DMS114 treated with DMSO at 0.1 percent for 48 hours (cell line): ENCODE data around the gene GEMIN7.

Experiments
- DNase-seq: peaks from one replicate; lab custom pipeline; 2025; ENCODE audit not compliant: unreplicated experiment; lab: John Stamatoyannopoulos, UW

The GEMIN7 gene

GRCh38 chr19:45125975-45126493 is 47.0 kb downstream of the GEMIN7 start:
- DNase-seq: no peak

- DNase-seq: no peak
These were observed 47.6 kb downstream of the GEMIN7 start for GRCh38 chr19:45126654-45127053.

DNA sequence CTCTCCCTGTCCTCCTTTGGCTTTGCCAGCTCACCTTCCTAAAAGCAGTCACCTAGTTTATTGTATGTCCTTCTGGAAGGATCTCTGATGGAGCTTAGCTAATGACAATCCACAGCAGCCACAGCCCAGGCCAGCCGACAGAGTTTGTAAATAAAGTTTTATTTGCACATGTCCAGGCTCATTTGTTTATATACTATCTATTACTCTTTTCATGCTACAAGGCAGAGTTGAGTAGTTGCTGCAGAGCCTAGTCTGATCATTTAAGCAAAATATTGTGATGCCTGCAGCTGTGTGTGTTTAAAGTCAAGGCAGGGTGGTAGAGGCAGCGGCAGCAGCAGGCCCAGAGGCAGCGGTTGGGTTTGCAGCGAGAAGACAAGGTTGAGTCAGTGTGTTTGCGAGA is 49.1 kb downstream of the GEMIN7 start:
- DNase-seq: no peak

DNA sequence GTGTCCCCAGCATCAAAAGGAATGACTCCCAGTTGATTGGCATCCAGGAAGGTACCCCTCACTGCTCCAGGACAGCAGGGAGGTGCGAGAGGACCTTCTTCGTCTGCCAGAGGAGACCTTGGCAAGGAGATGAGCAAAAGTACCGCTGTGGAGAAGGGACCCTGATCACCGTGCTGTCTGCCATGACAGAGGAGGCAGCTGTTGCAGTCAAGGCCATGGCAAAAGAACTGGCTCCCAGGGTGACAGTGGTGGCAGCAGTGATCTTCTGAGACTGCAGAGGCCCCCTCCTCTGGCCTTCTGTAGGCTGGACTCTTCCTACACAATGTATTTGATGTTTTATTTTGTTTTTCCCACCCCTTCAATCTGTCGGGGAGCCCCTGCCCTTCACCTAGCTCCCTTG is 49.7 kb downstream of the GEMIN7 start:
- DNase-seq: no peak

DNA sequence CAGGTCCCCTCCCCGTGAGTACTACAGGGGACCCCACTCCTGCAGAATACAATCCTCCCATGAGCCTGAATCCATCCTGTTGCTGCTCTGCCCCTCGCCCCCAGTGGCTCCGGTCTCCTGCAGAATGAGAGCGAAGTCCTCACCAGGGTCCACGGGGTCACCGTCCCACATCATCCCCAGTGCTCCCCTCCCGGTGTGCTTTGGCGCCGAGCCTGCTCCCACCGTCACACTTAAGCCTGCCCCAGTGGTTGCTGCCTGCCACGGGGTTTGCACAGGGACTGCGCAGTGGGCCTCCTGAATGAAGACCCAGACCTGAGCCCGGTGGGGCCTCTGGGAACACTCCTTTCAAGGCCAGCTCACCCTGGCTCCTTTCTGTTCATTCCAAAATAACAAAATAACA is 51.2 kb downstream of the GEMIN7 start:
- DNase-seq: no peak

GRCh38 chr19:45130888-45131615 is 52.0 kb downstream of the GEMIN7 start:
- no peak for DNase-seq

GRCh38 chr19:45133661-45134060 is 54.6 kb downstream of the GEMIN7 start:
- no peak for DNase-seq

GRCh38 chr19:45135176-45135885 is 56.3 kb downstream of the GEMIN7 start:
- DNase-seq: no peak

DNA sequence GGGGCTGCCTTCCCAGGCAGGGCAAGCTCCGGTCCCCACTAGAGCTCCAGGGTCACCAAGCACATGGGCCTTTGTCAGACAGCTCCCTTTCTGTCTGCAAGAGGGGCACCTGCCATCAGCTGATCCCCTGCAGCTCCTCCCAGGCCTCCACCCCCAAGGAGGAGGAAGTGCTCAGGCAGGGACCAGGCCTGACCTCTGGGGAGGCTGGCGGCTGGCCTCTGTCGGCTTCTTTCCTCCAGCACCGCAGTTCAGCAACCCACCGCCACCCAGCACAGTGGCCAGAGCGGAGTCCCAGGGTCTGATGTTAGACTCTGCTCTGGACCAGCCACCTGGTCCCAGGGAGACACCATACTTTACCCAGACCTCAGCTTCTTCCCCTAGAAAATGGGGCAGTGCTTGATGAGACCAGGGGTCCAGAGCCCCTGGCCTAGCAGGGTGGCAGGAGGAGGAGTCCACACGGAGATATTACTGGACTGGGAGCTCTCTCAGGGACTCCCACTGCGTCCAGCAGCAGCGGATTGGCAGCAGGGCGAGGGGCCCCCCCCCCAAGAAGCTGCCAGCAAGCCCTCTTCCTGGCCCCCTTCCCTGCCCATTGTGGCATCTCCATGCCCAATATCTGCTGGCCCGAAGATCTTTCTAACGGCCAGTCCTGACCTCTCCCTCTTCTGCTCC is 57.6 kb downstream of the GEMIN7 start:
- DNase-seq: no peak

GRCh38 chr19:45137179-45137761 is 58.2 kb downstream of the GEMIN7 start:
- no peak for DNase-seq

DNA sequence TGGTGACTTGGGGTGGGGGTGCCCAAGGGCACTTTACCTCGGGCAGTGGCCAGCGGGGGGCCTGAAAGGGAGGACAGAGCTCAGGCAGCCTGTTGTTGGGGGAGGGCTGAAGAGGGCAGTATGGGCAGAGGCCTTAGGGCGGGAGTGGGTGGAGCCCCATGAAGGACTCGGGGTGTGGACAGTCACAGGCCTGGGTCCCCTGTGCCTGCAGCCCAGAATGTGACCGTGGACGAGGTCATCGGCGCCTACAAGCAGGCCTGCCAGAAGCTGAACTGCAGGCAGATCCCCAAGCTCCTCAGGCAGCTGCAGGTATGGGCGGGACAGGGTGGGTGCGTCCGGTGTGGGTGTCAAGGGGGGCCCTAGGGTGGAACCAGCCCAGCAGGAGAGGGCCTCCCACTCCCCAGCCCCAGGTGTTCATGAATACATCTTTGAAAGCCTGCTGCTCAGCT is 59.3 kb downstream of the GEMIN7 start:
- DNase-seq: no peak

DNA sequence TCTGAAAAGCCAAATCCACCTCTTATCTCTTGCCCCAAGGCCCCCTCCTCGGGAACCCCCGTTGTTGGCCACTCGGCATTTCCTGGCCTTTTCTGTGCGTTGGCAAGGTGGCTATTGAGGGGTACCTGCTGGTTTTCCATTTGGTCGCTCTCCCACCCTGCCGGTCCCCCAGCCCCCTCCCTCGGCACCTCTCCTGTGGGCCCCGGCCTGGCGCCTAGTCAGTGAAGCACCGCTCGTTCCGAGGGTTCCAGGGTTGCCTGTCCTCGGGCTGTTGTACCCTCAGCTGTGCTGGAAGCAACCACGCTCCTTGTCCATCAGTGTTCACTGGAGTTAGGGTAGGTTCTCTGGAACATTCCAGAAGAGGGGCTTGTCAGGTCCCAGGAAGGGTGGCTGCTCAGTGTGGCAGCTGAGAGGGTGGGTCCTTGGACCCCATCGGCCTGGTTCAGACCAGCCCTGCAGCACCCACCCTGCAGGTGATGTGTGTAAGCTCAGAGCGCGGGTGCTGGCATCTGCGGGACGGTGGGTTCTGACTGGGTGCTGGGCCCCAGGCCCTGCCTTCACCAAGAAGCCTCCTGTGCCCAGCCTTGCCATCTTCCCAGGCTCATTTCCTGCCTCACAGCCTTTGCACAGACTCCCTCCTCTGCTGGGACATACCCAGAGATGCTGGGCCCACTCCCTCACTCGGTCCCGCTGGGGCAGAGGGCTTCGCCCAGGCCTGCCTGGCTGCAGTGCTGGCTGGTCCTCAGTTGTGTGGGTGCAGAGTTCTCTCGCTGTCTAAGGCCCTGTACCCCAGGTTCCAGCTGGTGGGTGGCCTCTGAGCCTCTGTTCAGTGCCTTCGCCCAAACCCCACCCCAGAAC is 60.5 kb downstream of the GEMIN7 start:
- DNase-seq: no peak

- no peak for DNase-seq
These were observed 61.1 kb downstream of the GEMIN7 start for GRCh38 chr19:45140144-45140503.

GRCh38 chr19:45140533-45140932 is 61.5 kb downstream of the GEMIN7 start:
- no peak for DNase-seq
